Fibroblast of skin of right biceps (primary cell): ENCODE measurements around the gene DYNLRB1.

Experiments used
- DNase-seq: peaks from one replicate; pipeline ENCODE4 v3.0.0-alpha.2; 2013

Gene DYNLRB1

GRCh38 chr20:34579979-34580940 lies 64.0 kb downstream of the DYNLRB1 start:
- DNase-seq = no peak

- peak; percentile 62 for DNase-seq
Observed at GRCh38 chr20:34581341-34582184, 65.3 kb downstream of the DYNLRB1 start.

DNA sequence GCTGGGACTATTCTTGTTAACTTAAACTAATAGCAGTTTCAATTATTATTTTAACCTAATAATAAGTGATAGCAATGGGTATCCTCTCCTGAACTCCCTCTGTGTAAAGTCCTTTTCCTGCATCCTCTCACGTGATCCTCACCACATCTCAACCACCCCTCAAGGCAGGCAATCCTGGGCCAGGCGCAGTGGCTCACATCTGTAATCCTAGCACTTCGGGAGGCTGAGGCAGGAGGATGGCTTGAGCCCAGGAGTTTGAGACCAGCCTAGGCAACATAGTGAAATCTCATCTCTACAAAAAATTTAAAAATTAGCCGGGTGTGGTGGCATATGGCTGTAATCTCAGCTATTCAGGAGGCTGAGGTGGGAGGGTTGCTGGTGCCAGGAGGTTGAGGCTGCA lies 66.0 kb downstream of the DYNLRB1 start:
- no peak for DNase-seq

GRCh38 chr20:34582911-34583310 lies 66.7 kb downstream of the DYNLRB1 start:
- no peak for DNase-seq

- no peak for DNase-seq
Observed at GRCh38 chr20:34583544-34583943, 67.3 kb downstream of the DYNLRB1 start.

GRCh38 chr20:34585019-34585418 lies 68.8 kb downstream of the DYNLRB1 start:
- no peak for DNase-seq

GRCh38 chr20:34586488-34587163 lies 70.4 kb downstream of the DYNLRB1 start:
- DNase-seq = no peak
